NCI-H1092 (cell line): ENCODE results near the gene HDGFL1.

Experiments
- DNase-seq: peaks from one replicate; lab custom pipeline; 2025; lab: John Stamatoyannopoulos, UW

Gene HDGFL1

DNA sequence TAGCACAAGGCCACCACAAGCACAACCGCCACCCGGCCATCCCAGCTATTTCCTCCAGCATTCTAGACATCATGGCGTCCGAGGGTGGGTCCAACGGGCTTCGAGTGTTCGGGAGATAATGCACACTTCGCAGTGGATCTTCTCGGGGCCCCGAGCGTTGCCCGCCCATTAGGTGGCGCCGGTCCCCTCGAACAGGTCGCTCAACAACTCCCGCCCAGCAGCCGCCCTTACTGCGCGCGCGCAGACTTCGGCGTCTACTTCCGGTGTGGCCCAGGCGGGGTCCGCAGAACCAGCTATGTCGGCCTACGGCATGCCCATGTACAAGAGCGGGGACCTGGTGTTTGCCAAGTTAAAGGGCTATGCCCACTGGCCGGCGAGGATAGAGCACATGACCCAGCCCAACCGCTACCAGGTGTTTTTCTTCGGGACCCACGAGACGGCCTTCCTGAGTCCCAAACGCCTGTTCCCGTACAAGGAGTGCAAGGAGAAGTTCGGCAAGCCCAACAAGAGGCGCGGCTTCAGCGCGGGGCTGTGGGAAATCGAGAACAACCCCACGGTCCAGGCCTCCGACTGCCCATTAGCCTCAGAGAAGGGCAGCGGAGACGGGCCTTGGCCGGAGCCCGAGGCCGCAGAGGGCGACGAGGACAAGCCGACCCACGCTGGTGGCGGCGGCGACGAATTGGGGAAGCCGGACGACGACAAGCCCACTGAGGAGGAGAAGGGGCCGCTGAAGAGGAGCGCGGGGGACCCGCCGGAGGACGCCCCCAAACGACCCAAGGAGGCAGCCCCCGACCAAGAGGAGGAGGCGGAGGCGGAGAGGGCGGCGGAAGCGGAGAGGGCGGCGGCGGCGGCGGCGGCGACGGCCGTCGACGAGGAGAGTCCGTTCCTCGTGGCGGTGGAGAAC lies at the start of gene HDGFL1:
TSS of gene HDGFL1 (plus strand) at position 286 of the 904 bp plus-strand sequence. CDS start at position 296, 10 bp downstream.
- no peak for DNase-seq

DNA sequence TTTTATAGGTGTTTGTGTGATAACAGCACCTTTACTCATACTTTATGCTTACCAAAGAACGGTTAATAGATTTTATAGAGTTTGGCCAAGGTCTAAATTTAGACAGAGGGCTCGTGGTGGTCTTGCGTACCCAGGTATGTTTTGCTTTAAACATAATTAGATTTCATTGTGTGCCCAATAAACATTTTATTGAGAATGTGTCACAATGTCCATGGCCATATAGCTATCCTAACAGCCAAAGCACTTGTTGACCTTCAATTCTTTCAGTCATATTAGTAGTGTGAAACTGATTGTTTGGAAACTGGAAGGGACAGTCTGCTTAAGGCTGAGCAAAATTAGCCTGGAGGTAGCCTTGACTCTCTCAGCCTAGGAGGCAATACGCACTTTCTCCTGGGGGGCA lies 48.3 kb upstream of the HDGFL1 start:
- DNase-seq: no peak

DNA sequence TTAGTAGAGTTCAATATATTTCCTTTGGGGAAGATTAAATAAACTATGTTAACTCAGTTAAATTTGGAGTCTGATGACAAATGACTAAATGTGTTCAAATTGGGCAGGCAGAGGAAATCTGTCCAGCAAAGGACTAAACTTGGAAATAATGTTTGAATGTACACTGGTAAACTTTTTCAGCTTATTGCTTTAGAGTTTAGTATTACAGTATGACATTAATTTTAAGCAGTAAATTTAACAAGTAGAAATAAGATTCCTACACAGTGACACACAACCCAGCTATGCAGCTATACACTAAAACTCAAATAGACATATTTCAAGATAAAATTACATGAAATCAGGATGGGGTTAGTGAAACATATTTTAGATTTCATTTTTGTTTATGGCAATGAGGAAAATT lies 42.6 kb upstream of the HDGFL1 start:
- no peak for DNase-seq

DNA sequence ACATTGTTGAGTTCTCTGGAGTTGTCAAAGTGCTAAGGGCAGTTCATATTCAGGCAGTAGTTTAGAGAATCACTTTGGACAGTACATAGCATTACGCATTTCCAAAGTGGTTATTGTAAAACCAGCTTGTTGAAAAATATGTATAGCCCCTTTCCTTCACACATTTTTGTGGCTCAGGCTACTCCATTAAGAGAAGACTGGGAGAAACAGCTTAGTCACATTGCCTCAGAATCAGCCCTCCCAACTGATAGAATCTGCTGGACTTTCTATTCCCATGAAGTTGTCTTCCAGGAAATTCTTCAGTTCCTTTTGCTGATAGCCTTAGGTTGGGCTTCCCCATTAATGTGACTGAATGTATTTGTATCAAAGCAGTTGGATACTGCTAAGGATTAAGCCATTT lies 39.5 kb upstream of the HDGFL1 start:
- no peak for DNase-seq

DNA sequence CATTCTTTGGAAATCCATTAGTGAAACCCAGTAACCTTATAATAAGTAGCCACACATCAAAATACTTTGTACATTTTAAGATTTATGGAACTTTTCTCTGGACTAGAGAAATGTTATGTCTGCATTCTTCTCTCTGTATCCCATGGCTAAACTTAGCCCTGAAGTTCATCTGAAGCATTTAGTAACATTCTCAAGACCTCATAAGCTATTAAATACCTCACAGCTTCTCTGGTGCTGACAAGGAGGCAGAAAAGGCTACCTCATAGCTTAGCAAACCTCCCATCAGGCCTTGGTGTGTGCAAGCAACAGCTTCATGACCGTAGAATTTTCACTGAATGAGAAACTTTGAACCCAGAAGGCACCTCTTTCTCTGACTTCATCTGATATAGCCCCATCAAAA lies 38.9 kb upstream of the HDGFL1 start:
- DNase-seq: no peak

DNA sequence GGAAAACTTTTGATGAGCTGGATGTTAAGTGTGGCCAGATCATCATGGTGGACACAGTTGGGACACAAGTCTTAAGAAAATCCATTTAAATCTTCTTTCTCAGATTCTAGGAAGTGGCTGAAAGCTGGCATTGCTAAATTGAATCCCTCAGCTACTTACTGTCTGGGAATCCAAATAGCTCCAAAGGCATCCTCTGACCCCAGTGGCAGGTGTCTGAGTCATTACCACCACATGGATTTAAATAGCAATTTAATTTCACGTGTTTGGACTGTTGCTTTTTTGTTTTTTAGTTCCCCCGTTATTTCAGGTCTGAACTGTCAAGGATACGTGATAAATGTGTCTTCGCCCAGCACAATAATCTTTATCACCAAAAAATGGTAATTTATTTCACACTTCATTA lies 33.2 kb upstream of the HDGFL1 start:
- no peak for DNase-seq

DNA sequence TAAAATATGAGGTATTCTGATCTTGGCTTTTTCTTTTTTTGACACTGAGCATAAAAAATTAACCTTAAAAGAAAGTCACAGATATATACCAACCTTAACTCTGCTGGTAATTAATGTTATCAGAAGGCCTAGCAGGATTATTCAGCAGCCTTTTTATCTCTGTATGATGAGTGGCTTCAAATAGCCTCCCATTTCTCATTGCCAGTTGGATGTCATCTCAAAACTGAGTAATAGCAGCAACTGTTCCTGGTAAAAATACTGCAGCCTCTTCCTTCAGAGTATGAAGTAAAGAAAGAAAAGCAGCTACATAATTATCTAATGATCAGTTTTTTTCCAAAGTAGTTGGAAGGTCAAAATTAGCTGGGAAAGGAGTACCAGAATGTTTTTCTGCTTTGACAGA lies 24.9 kb upstream of the HDGFL1 start:
- DNase-seq: no peak

DNA sequence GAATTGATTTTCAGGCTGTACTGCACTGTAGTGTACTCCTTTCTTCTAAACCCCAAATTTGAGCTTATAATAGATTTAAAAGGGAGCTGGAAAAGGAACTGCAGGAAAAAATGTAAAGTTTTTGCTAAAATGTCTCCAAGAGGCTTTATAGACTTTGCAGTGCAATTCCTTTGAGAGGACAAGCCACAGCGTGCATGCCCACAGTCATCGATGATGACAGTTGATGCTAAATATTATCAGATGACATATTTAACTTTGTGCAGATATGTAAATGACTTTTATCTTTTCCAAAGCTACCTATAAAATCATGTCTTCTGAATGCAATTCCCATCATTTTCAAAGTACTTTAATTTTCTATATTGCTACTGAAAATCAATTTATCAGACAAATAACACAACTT lies 24.3 kb upstream of the HDGFL1 start:
- DNase-seq: no peak

DNA sequence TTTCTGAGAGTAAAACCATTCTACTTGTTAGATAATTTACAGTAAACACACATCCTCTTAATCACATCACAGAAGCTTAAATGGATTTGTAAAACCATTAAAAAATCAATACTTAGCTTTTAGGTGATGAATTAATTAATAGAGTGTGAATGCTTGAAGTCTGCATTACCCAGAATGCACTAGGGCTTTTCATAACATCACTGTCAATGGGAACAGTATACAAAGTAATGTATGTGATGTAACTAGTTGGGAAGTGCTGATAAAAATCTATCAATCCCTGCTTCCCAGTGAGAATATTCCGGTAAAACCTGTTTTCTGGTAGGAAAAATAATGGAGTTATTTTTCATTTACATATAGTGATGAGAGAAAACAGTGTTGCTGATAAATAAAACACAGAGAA lies 23.1 kb upstream of the HDGFL1 start:
- no peak for DNase-seq

DNA sequence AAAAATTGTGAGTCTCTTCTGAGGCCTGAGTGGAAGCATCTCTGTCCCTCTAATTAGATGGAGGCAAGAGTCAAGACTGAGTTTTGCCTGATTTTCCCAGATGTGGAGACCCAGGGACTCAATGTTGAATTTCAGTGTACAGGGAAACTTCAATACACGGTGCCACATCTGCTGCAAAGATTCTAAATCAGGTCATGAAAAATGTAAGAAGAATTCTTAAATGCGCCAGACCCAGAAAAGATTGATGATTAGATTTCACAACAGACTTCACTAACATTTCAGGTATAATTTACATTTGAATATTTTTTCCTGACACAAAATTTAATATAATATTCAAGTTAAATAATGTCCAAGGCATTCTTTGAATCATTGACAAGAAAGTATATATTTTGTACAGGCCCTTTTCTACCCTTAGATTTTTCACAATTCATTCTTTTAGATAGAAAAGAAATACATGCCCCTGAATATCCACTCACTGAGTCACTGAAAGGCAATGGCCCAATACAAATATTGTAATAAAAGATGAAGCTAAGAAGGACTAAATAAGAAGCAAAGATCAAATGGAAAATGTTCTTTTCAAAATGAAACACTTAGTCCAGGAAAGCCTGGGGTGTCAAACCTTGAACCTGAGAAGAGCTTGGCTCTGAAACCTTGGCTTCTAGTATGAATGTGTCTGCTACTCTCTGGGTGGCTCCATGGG lies 18.2 kb upstream of the HDGFL1 start:
- no peak for DNase-seq

DNA sequence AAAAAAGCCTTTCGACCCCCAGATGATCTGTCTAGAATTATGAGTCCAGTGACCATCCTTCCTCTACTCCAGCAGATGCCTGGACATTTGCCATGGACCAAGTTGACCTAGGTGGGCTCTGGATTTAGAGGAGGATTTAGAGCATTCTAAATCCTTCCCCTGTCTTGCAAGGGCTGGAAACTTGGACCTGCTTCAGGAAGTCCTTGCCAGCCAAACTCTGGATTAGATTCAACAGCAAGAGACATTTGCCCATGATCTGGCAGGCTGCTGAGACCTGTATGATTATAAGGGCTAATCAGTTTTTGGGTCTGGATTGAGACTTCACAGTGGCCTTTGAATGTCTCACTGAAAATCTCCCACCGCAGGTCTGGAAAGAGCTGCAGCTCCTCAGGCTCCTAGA lies 13.1 kb upstream of the HDGFL1 start:
- DNase-seq: no peak

DNA sequence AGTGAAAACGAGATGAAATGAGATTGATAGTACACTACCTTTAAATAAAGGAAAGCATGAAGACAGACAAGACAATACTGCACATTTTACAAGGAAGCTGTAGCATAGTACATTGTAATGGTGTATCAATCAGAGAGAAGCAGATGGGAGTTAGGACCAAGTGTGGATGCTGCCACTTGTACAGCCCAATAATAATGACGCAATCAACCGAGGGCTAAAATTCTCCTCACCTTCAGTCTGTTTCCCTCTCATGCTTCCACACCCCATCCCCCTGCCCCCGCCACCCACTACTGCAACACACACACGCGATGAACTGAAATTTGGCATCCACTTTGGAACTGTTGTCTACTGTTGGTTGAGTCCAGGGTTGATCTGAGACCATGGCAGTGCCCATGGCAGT lies 12.4 kb upstream of the HDGFL1 start:
- no peak for DNase-seq

DNA sequence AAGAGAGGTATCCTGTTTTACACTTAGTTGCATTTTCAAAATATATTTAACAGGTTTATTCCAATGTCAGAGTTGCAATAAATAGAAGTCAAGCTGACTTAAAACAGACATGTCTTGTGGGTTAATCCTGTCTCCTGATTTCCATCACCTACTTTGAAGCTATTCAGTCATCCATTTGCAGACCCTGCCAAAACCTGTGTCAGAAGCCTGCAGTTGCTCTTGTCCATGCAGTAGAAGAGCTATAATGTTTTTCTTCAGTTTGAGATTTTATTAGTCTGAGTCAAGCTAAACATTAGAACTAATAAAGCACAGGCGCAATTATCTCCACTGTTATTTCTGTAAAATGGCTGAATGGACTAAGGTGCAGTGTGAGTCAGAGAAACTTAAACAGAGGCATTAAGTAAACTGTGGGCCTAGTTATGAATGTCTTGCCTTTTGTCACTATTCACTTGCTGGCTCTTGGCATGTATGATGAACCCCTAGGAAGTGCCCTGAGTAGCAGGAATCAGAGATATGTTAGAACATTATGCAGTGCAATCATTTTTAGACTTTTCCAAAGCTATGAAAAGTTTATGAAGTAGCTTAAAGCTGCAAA lies 11.0 kb upstream of the HDGFL1 start:
- DNase-seq: no peak

DNA sequence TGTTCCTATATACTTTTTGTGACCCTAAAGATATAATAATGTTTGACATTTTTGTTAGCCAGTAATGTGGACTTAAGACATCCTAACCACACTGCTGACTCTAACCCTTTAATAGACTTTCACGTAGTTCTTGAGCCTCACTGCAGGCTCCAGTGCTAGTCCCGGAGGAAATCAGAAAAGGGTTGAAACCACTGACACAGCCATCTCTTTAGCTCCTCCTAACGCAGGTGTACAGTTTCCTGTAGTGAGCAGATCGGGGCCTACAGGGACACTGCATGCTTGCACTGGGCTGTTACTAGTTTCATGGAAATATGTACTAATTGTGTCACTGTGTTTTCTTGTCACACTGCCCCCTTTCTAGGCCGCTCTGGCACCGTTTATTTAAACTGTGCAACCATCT lies 512 bp upstream of the HDGFL1 start:
- DNase-seq: no peak

DNA sequence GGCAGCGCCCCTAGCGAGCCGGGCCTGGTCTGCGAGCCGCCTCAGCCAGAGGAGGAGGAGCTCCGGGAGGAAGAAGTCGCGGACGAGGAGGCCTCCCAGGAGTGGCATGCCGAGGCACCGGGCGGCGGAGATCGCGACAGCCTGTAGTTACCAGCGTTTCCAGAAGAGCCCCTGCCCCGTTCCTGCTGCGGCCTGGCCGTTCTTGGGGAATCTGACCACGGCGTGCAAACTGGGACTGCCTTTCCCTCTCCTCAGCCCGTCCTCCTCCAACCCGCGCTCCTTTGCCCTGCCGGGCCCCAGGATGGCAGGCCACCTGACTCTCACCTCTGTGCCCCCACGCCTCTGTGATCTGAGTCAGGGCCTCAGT lies 802 bp downstream of the HDGFL1 start:
- no peak for DNase-seq

DNA sequence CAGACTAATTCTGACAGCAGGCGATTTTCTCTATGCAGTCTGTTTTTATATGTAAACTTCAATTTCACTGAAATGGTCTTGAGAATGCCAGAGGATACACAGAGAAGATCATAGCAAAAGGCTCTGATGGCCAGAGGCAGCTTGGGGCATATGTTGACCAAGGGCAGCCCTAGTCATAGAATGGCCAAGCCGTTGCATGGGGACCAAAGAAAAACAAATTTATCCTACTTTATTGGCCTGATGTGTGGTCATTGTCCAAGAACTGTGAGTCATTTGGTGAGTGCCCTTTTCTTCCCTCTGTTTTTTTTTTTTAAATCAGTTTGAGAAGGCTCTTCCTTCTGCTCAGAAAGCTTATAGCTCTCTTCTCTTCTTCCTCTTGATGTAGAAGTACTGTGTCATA lies 5.8 kb downstream of the HDGFL1 start:
- DNase-seq: no peak

DNA sequence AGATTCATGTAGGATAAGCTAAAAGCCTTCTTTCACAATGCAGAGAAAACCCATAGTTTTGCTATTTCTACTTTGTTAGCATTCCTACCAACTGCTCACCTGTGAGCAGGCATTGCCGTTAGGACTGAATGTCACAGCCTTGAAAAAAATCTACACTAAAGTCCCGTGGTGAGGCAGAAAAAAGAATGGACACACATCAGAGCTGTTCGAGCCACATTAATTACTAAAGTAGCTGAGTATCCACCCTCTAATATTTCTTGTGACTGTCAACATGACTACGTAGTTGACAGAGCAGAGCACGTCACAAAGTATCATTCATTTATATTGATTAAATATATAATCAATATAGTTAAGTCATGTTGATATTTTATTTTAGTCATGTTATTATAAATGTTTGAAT lies 10.1 kb downstream of the HDGFL1 start:
- no peak for DNase-seq

DNA sequence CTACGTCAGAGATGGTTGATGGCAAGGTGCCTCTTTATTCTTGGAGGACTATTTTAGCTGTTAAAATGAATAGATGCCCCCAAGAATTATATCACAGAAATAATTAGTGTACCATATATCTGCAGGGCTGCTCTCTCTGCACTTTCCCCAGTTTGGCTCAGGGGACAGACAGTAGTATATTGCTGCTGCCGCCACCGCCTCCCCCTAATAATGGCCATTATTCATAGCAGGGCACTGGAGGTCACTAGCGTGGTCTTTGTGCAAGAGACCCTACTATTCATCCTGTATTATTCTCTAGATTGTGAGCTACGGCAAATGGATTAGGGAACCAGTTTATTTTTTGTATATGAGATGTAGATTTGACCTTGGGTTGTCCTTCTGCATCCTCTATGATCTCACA lies 11.0 kb downstream of the HDGFL1 start:
- no peak for DNase-seq

DNA sequence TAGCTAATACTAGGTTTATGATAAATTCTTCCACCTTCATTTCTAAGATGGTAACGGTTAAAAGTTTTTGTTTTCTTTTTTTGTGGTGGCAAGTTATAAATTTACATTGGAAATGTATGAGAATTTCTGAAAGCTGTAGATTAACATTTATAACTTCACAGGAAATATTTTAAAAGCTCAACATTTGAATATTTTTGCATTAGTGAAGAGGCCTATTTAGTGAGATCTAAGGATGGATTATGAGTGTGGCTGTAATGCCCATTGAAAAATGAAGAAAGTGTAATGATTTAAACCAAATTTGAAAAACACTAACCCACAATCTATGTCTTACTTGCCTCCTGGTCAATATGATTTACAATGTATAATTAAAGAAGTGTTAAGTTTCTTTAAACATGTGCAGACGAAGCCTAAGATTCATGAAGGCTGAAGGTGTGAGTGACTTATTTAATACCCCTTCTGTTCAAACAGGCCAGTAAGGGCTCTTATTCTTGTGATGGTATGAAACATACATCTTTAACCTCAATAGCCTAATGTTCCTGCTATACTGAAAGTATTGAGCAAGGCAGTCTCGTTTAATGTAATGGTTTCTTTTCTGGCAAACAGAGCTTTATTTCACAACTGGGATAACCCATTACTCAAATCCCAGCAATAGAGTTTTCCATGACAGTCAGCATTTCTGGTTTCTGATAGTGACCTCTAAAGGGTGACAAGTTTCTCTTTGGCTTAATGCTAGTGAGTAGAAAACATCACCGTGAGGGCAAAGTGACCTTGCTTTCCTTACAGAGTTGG lies 13.2 kb downstream of the HDGFL1 start:
- no peak for DNase-seq

DNA sequence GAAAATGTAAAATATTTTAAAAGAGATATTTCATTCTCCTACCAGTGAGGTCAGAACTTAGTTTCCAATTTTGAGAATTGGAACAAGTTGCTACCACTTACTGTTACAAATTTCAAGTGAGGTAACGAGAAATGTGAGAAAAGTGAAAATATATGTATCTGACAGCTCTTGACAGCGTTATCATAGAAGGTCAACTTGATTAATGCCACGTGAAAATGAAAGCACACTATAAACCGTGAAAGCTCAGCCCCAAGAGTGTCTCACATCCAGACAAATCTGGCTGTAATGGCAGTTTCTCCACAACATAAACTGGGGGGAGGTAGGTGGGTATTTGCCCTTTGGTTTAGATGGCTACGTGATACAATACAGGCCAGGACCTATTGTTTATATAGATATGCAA lies 13.9 kb downstream of the HDGFL1 start:
- DNase-seq: no peak

DNA sequence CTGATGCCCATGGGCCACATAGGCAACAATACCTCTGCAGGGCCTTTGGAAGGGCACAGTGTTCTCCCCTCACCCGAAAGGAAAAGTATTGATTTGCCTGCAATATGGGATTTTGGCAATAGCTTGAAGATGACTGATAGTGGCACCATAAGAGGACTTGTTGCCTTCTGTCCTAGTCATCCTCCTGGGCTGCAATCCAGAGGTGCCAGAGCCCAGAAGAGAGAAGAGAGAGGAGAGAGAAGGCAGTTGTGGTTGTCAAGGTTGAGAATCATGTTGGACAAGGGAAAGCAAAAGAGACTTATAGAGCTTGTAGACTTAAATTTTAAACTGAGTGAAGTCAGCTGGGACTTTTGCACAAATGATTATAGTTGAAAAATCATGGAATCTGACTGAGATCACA lies 14.6 kb downstream of the HDGFL1 start:
- DNase-seq: no peak

DNA sequence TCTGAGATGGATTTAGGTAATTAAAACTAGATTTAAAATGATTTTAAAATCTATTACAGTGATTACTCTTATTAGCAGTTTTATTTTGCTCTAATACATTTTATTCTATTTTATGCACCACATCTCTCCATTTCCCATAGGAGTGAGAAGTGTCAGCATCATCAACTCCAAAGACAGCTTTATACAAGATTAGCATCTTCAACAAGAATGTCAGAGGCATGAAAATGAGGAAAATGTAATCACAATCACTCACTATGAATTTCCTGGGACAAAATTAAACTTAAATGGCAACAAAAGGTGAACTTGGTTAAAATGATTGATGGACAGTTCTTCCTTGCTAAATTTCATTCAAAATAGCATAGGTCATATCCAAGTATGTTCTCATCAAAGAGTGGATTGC lies 19.8 kb downstream of the HDGFL1 start:
- no peak for DNase-seq
